Brain microvascular endothelial cell (primary cell): ENCODE results near the gene NPR3.
A peak's percentile ranks its signal among the peaks of the same experiment; 100 is the strongest.

Experiments used
- DNase-seq: peaks from one replicate; pipeline ENCODE4 v3.0.0-alpha.2; 2020
- H3K27ac ChIP-seq: fragments of 250-450 bp; sonication (Bioruptor Pico); 2 replicates; pipeline ENCODE4 v1.5.1; 2020; ENCODE audit warnings: mild to moderate bottlenecking, moderate library complexity
- H3K27me3 ChIP-seq: fragments of 250-450 bp; sonication (Bioruptor Pico); replicated peaks from 2 replicates; pipeline ENCODE4 v1.5.1; 2020; ENCODE audit warnings: mild to moderate bottlenecking
- H3K36me3 ChIP-seq: fragments of 250-450 bp; sonication (Bioruptor Pico); replicated peaks from 2 replicates; pipeline ENCODE4 v1.5.1; 2020; ENCODE audit warnings: mild to moderate bottlenecking
- H3K4me3 ChIP-seq: 2 replicates; pipeline ENCODE4 v1.5.1; 2011; ENCODE audit warnings: low read depth, mild to moderate bottlenecking, control low read depth, low read length, moderate library complexity
- CTCF ChIP-seq: IDR thresholded peaks from 2 replicates; pipeline ENCODE4 v1.5.1; 2011; ENCODE audit warnings: low read depth, mild to moderate bottlenecking, moderate library complexity, low read length, control low read depth, inconsistent platforms; ENCODE audit errors: missing control alignments
- in situ Hi-C: cut with HindIII; loops from 2 replicates; pipeline ENCODE4 v1.10.0; 2017; ENCODE audit warnings: low sequenced_read_pairs, low pct_ligation_motif_present

NPR3 gene

DNA sequence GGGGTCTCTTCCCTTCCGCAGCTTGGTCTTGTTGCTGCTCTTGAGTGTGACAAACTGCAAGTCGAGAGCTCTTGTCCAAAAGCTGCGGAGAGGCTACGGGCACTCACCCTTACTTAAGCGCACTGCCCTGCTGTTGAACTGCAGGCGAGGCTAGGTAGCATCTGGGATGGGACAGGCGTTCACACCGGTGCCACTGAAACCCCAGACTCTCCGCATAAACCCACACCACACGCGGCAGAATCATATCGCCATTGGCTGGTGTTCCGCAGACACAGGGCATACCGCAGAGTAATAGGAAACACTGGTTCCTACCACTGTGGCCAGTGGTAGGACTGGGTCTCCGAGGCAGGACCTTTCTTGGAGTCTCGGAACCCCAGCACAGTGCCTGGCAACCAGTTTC, 2.2 kb upstream of the NPR3 start:
- TF ChIP-seq CTCF, result no peak

DNA sequence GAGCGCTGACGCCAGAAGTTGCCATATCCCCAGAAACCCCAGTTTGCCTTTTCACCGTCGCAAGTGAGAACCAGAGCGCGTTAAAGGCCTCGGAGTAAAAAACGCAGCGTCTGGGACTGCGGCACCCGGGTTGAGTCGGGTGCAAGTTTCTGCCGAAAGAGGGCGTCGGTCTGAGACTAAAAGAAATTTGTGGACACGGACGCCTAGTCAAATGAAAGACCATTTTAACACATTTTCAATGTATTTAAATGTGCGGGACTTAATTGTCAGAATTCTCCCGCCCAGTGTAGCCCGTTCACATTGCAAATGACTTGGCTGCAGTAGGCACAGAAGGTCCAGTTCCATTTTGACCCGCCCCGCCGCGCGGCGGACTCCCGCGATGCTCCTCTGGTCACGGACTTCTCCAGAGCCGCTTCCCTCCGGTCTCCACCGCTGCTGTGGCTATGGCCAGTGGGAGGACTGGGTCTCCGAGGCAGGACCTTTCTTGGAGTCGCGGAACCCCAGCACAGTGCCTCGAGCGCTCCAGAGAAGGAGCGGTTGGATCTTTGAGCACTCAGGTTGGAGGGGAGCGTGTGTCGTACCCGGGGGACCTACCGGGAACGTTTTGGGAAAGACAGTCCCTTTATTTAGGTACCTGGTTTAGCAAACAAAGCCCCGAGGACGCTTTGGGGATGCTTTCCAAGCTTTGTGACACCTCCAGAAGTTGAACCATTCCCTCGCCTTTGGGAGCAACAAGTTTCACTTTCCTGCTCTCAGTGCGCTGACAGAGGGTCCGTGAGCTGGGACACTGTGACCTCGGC, 1.2 kb upstream of the NPR3 start:
- H3K27ac ChIP-seq, result peak overlapping the region; percentile 3
- in situ Hi-C loops, result no loop called here
- peak overlapping the region; percentile 69 for H3K4me3 ChIP-seq
- TF ChIP-seq CTCF, result peak; percentile 88
- DNase-seq, result peak; percentile 81
- H3K36me3 ChIP-seq, result no peaks in the 10 kb centered on the region
- H3K27me3 ChIP-seq, result no peaks in the 10 kb centered on the region

More for the DNA sequence above, 2.2 kb upstream of the NPR3 start:
- Histone ChIP-seq H3K36me3 (no peaks in the 10 kb centered on the region), H3K4me3 (no peak overlapping the region), H3K27ac (no peak overlapping the region), H3K27me3 (no peaks in the 10 kb centered on the region)
- in situ Hi-C loops, result no loop called here
- DNase-seq, result no peak

DNA sequence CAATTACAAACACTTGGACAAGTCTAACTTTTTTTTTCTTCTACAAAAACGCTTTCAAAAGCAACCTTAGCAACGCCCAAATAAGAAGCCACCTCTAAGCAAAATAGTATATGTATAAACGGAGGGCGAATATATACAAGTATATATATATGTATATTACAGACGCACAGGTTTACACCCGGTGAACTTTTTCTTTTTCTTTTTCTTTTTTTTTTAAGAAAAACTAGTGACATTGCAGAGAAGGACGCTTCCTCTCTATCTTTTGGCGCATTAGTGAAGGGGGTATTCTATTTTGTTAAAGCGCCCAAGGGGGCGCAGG, 200 bp downstream of the NPR3 start:
- Histone ChIP-seq H3K27ac (no peak overlapping the region), H3K36me3 (no peaks in the 10 kb centered on the region), H3K27me3 (no peaks in the 10 kb centered on the region), H3K4me3 (peak overlapping the region; percentile 69)
- no peak for DNase-seq
- in situ Hi-C loops, result no loop called here
- no peak for TF ChIP-seq CTCF

- H3K27me3 ChIP-seq, result no peaks in the 10 kb centered on the region
- H3K36me3 ChIP-seq, result no peaks in the 10 kb centered on the region
- peak; percentile 22 for DNase-seq
- TF ChIP-seq CTCF, result no peak
- peak overlapping the region; percentile 69 for H3K4me3 ChIP-seq
- in situ Hi-C loops, result no loop called here
- no peak overlapping the region for H3K27ac ChIP-seq
Measured at GRCh38 chr5:32711681-32712480, 760 bp downstream of the NPR3 start.

DNA sequence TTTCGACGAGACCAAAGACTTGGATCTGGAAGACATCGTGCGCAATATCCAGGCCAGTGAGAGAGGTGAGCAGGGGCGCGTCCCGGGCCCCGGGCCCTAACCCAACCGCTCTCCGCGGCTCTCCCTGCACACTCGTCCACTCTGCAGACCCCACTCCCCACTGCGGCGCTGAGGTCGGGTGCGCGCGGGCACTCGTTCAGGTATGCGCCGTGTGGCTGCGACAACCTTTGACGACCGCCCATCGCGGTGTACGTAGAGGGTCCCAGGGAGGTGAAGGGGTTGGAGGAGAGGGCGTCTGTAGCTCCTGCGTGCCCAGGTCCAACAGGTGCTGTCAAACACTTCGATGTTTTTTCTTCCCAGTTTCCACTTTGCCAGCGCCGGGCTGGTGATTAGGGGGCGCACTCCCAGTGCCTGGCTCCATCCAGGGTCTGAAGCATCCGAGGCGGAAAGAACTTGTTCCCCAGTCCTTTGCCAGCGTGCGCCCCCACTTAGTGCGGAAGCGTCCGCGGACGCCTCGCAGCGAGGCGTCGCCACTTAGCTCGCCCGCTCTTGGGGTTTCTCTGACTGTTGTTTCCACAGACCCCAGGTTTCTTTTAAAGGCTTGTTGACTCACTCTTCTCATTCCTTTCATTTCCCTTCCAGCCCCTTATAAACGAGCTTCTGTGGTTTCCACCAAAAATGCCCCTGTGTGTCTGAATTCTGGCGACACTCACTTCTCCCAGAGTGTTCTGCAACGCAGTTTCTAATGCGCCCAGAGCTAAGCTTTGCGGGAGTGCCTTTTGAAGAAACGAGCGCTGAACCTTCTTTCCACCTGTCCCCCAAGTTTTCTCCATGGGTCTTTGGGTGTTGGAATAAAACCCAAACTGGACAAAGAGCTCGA, 1.6 kb downstream of the NPR3 start:
- H3K27ac ChIP-seq, result no peak overlapping the region
- DNase-seq, result no peak
- peak overlapping the region; percentile 69 for H3K4me3 ChIP-seq
- in situ Hi-C loops, result no loop called here
- H3K27me3 ChIP-seq, result no peaks in the 10 kb centered on the region
- TF ChIP-seq CTCF, result peak; percentile 27
- H3K36me3 ChIP-seq, result no peaks in the 10 kb centered on the region
